Liver (tissue), 3 donors: ENCODE data around the gene TNFAIP3.

Source experiments
- CTCF ChIP-seq: fragments of 150-350 bp; IDR thresholded peaks from 2 replicates; pipeline ENCODE4 v1.5.1; 2017; ENCODE audit warnings: improper control_type of control experiment, low read depth, low read length; ENCODE audit not compliant: missing input control
- GABPA ChIP-seq, 2 donors: IDR thresholded peaks in 1 of 2; conservative IDR thresholded peaks in 1 of 2; 2 replicates each; pipeline ENCODE4 v1.6.1; 2016; ENCODE audit warnings: antibody characterized with exemption in 2 of 2, mild to moderate bottlenecking in 1 of 2, moderate library complexity in 1 of 2
- RAD21 ChIP-seq, 2 donors: IDR thresholded peaks; 2 replicates each; pipeline ENCODE4 v1.6.1; 2016; ENCODE audit warnings: antibody characterized with exemption in 2 of 2, mild to moderate bottlenecking in 2 of 2
- TAF1 ChIP-seq: conservative IDR thresholded peaks from 2 replicates; pipeline ENCODE4 v1.6.1; 2016; ENCODE audit warnings: antibody characterized with exemption, mild to moderate bottlenecking
- donor health status: healthy.
- donor health status: healthy.

- TF ChIP-seq CTCF = no peak
- peak; percentile 57 to 66 for TF ChIP-seq RAD21 (IDR thresholded peaks at IDR 0.05)
- TF ChIP-seq TAF1 = no peak
- peak in 1 of 2 donors; percentile 54 for TF ChIP-seq GABPA (IDR thresholded peaks at IDR 0.05 in 1 of 2, conservative IDR thresholded peaks at IDR 0.05 in 1 of 2)
Observed at GRCh38 chr6:137873273-137873762, 6.3 kb downstream of the TNFAIP3 start.
